HUDEP-2 (cell line): ENCODE results near the gene ATXN7L2.
A peak's percentile ranks its signal among the peaks of the same experiment; 100 is the strongest.

Source experiments
- DNase-seq, 76 experiments: peaks; one replicate each; lab custom pipeline; 2025; ENCODE audit not compliant: unreplicated experiment in 76 of 76; lab: John Stamatoyannopoulos, UW

The ATXN7L2 gene

GRCh38 chr1:109474697-109475096 is 9.0 kb upstream of the ATXN7L2 start:
- DNase-seq = peak in 6 of 76 experiments; percentile 3 to 28 (median 13)

- DNase-seq = no peak
These were observed 8.4 kb upstream of the ATXN7L2 start for GRCh38 chr1:109475261-109475660.

GRCh38 chr1:109476825-109477224 is 6.9 kb upstream of the ATXN7L2 start:
- DNase-seq = no peak

DNA sequence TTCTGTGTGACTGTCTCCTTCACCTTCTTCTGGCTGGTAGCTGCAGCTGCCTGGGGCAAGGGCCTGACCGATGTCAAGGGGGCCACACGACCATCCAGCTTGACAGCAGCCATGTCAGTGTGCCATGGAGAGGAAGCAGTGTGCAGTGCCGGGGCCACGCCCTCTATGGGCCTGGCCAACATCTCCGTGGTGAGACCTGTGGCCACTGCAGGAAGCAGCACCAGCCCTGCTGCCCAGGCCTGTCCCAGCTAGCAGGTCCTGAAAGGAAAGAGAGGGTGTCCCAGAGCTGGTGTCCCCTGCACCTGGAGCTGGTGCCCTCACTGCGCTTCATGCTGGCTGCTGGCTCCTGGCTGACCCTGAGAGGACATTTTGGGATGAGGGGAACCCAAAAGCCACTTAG is 5.9 kb upstream of the ATXN7L2 start:
- DNase-seq = peak in 3 of 76 experiments; percentile 10 to 25 (median 17)

DNA sequence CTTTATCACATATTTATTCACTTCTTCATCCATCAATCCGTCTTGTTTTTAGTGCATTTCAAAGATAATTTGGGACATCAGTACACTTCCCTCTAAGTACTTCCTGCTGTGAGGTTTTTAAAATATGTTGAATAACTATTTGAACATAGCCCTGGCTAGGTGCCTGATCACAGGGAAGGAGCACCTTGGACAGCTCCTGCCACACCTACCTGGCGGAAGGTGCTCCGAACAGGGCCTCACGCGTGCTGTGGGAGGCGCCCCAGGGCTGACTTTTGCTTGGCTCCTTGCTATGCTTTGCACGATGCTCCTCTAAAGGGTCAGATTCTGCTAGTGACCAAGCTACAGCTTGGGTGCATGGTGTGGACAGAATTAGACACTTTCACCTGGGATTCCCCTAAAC is 4.9 kb upstream of the ATXN7L2 start:
- DNase-seq = peak in 3 of 76 experiments; percentile 6 to 13 (median 11)

DNA sequence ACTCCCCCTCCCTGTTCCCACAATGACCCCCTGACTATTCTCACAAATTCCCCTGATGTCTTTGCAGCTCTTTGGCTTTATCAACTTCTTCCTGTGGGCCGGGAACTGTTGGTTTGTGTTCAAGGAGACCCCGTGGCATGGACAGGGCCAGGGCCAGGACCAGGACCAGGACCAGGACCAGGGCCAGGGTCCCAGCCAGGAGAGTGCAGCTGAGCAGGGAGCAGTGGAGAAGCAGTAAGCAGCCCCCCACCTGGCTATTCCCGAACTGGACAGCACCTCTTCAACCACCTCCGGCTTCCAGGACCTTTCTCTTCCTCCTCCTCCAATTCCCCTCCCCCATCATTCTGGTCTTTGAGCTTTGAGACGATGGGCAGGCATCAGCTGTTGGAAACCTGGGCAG is 4.4 kb upstream of the ATXN7L2 start:
- DNase-seq = no peak

DNA sequence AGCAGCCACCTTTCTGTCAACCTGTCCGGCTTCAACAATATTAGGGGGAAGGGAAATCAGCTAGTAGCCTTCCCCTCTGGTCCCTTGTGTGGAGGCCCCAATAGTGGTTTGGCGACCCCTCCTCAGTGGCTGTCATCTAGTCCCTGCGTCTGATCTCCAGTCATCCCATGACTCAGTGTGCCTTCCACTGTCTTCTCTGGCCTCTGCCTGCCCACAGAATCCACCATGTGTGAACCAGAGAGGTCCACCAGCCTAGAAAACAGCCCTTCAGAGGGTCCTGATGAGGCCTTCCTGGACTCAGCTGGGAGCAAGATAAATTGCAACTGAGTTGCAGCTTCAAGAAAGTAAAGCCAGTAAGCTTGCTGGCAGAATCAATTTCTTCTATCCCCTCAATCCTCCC is 3.8 kb upstream of the ATXN7L2 start:
- DNase-seq = no peak

DNA sequence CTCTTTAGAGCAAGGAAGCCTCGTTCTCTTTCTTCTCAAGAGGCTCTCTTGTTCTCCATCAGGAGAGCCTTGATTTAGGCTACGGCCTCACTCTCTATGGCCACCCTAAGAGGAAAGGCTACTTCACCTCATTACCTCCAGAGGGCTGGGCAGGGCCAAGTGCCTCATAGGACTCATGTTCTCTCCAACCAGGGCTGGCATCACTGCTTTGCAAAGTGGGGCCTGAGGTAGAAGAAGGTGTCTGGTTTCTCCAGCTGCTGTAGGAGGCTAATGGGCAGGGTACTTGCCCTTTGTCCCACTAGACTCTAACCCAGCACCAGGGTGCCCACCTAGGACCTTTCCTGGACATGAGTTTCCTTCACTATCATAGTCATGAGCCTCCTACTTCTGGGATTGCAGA is 2.1 kb upstream of the ATXN7L2 start:
- DNase-seq = no peak

GRCh38 chr1:109482242-109482641 is 1.5 kb upstream of the ATXN7L2 start:
- DNase-seq = no peak

DNA sequence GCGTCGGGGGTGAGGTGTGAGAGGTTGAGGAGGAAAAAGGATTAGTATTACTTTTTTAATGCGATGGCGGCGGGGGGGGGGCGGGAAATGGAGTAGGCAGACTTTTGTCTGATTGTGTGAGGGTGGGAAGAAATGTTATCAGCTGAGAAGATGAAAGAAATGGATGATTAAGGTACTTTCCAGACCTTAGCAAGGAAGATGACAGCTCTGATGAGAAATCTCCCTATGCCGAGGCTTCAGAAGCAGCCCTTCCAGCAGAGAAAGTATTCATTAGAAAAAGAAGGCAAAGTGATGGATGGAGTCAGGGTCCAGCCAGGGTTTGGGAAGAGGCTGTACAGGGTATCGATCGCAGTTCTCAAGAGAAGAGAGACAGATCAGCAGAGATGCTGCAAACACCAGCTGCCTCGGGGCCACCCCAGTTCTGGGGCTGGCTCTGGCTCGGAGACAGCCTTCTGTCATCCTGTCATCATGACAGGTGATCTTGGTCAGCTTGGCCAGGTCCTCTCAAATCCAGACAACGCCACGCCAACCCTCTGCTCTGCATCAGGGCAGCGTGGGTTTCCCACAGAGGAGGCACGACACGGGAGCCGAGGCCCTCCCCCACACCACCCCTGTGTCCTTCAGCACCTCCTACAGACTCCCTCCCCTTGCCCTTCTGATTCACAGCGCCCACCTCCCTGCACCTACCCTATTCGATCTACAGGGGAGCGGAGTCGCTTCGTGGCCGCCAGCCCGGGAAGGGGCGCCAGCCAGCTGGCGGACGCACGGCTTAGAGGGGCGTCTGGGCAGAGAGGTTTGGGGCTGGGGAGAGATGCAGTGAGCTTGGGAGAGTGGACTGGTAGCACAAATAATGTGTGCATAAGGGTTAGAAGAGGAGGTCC is 674 bp upstream of the ATXN7L2 start:
- no peak for DNase-seq

DNA sequence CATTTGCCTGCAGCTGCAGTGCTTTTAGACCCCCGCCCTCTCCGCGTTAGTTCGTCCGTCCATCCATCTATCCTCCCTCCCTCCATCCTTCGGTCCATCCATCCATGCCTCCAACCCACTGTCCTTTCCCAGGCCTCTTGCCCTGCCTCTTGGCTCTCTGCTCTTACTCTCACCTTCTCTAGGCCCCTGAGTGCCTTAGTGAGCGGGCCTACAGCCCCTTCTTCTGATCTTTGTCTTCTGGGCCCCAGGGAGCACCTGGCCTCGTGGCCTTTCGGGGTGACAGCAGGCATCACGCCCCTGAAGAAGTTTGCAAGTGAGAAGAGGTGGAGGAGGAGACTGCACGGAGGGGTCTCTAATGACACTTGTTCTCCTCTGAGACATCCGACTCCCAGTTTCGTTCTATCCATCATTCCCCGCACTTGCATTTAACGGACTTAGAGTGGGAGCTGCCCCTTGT is 842 bp downstream of the ATXN7L2 start:
- DNase-seq = no peak

DNA sequence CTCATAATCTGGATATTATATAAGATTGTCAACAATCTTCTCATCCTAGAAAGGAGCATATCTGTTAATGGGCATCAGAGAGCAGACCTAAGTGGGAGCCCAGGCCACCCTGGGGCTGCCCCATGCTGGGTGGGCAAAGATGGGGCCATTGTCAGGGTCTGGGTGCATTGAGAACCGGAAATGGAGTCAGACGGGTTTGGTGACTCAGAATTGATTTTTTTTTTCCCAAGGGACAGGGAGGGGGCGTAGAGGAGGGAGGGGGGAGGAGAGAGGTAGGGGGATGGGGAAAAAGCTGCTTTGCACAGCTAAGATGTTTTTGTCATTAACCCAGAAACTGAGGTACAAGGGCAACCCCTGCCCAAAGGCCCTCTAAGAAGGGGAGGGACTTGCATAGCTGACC is 1.3 kb downstream of the ATXN7L2 start:
- DNase-seq = no peak

GRCh38 chr1:109487261-109487660 is 3.6 kb downstream of the ATXN7L2 start:
- no peak for DNase-seq

GRCh38 chr1:109488201-109488600 is 4.5 kb downstream of the ATXN7L2 start:
- no peak for DNase-seq

GRCh38 chr1:109488696-109489095 is 5.0 kb downstream of the ATXN7L2 start:
- no peak for DNase-seq

DNA sequence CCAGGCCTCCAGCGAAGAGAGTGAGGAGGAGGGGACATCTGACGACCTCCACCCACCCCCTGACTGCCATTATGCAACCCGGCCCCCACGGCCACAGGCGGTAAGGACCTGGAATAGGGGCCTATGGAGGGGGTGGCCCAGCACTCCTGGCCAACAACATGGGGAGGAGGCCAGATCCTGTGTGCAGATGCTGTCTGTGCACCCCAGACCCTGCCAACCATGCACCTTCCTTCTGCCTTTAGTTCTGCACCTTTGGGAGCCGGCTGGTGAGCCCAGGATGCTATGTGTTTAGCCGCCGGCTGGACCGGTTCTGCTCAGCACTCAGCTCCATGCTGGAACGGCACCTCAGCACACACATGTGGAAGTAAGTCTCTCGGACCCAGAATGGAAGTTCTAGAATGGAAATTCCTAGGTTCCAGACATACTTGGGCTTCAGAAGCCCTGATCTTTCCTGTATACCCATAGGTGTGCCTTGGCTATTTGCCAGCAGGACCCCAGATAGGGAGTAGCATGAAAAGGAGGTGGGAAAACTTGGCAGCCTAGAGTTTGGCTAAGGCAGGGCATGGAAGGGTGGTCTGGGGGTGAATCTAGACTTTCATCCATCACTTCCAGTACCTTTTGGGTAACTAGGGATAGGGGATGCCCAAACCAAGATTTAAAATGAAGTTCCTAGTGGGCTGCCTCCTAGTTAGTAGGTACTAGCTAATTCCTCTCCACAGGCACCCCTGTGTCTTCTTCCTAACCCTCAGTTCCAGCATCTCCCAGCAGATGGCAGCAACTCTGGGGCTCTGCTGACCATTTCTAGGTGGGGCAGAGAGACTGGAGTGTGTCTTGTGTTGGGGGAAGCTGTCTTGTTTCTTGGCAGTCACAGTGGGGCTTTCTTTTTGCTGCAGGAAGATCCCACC is 6.6 kb downstream of the ATXN7L2 start:
- DNase-seq = peak in 58 of 76 experiments; percentile 15 to 74 (median 46)

DNA sequence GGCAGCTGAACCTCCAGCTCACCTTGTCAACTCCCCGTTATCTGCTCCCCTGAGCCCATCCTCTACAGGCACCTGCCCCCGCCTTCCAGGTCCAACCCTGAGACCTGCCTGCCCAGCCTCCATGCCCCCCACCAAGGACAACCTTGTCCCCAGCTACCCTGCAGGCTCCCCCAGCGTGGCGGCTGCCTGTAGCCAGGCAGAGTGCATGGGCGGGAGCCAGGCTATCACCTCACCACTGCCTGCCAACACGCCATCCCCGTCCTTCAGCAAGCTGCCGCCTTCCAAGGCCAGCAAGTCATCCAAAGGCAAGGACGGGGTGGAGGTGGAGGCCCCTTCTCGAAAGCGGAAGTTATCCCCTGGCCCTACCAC is 7.2 kb downstream of the ATXN7L2 start:
- no peak for DNase-seq

DNA sequence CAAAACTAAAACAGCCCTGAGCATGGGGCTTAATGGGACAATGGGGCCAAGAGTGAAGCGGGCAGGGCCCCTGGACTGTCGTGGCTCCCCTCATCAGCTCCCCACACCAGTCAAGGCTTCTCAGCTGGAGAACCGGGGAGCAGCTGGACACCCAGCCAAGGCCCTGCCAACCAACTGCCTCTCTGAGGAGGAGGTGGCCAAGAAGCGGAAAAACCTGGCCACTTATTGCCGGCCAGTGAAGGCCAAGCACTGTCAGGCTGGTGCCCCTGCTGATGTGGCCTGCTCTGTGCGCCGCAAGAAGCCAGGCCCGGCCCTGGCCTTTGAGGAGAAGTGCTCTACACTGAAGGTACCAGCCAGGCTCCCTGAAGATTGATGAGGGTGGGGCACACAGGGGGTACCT is 7.7 kb downstream of the ATXN7L2 start:
- no peak for DNase-seq

GRCh38 chr1:109492779-109493178 is 9.1 kb downstream of the ATXN7L2 start:
- no peak for DNase-seq

- no peak for DNase-seq
These were observed 9.5 kb downstream of the ATXN7L2 start for GRCh38 chr1:109493227-109493626.

DNA sequence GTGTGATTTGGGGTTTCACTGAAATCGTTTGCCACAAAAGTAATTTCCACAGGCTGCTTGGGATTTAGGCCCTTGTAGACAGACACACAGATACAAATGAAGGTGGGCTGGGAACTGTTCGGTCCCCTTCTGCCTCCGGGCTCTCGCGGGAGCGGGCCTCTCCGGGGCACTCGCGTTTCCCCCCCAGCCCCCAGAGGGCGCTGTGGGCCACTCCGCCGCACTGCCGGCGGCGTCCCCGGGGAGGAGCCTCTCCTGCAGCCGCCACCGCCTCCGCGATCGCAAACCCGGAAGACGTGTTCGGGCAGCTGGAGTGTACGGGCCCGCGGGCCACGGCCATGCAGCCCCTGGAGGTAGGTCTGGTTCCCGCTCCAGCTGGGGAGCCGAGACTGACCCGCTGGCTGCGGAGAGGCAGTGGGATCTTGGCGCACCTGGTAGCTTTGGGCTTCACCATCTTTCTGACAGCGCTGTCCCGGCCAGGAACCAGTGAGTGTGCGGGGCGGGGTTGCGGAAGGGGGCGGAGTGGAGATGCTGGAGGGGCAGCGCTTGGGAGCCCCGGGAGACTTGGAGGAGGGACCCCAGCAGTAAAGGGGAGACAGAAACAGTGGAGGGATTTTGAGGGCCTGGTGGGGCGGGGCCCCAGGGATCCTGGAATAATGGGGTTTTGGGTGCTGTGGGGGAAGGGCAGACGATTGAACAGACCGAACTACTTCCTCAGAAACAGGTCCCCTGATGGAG is 10.3 kb downstream of the ATXN7L2 start, which contains the start of gene CYB561D1:
TSS of gene CYB561D1 (plus strand) at position 290 of the 735 bp plus-strand sequence. CDS start at position 336, 46 bp downstream.
- DNase-seq = peak in 72 of 76 experiments; percentile 25 to 86 (median 71)
